GM18508 (cell line): Measurements from ENCODE around the gene CELA2A.

Experiments used
- ATAC-seq: cut with Tn5 transposase; IDR thresholded peaks from one replicate; pipeline ENCODE4 v1.9.1; 2021; ENCODE audit warnings: moderate number of reproducible peaks; ENCODE audit not compliant: insufficient read depth, unreplicated experiment

CELA2A gene

GRCh38 chr1:15456313-15456954 lies at the start of gene CELA2A:
Gene CELA2A (plus strand): TSS chr1:15456732. CDS start chr1:15456754, 22 bp downstream.
- ATAC-seq, result no peak

GRCh38 chr1:15407580-15407979 lies 49.0 kb upstream of the CELA2A start:
- no peak for ATAC-seq

DNA sequence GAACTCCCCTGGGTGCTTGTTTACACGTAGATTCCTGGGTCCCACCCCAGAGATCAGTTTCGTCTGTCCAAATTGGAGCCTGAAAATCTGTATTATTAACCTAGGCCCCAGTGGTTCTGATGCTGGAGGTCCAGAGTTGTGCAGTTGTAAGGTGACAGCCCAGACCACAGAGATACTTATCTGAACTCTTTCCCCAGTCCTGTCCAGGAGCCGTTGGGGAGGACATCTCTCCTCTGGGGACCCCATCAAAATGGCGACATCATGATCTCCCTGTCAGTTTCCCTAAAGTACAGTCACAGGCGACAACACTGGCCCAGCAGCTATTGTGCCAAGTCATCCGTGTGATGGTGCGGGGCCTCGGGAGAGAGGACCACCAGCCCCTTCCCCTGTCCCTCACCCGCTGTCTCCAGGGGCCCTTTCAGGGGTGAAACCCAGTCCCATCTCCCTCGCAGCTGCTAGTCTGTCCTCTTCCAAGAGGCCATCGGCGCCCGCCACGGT lies 47.6 kb upstream of the CELA2A start:
- no peak for ATAC-seq

GRCh38 chr1:15409388-15410222 lies 46.9 kb upstream of the CELA2A start, which contains the start of gene EFHD2:
Gene EFHD2 (plus strand): TSS chr1:15409888. CDS start chr1:15409972, 84 bp downstream.
- no peak for ATAC-seq

- no peak for ATAC-seq
These were observed 46.2 kb upstream of the CELA2A start for GRCh38 chr1:15410223-15410883.

DNA sequence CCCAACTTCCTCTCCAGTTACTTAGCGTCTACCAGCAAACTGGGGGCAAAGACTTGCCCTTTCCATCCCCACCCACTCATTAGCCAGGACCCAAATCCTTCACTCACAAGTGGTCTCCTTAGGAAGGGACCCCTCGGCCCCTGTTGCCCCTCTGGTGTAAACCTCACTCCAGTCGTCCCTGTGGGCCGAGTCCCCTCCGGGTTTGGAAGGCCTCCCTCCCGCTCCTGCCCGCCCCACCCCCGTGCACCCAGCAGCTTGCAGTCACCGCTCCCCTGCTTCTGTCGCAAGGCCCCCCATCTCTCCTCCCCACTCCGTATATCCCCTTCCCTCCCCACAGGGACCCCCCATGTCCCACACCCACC lies 45.7 kb upstream of the CELA2A start:
- no peak for ATAC-seq

GRCh38 chr1:15411593-15412137 lies 44.9 kb upstream of the CELA2A start:
- ATAC-seq, result no peak

DNA sequence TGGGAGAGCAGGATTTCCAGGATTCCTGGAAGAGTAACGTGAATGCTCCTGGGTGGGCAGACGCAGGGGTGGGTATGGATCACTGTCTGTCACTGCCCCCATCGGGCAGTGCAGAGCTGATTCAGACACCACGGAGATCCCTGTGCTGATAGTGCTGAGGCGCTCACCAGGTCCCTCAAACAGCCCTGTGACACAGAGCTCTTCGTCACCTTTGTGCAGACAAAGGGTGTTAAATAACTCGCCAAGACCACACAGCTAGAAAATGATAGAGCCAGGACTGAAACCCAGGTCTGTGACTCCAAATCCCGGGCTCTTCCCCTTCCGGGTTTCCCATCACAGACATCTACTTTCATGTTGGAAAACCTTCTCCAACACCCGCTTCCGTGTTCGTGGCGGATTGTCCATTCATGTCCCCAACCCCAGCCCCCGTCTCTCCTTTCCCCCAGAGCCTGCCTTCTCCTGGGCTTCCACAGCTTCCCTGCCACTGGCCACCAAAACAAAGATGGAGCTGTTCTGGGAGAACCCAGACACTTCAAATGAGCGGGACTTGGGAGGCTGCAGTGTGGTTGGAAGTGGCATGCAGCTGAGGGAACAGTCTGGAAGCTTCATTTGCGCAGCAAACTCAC lies 44.2 kb upstream of the CELA2A start:
- no peak for ATAC-seq

DNA sequence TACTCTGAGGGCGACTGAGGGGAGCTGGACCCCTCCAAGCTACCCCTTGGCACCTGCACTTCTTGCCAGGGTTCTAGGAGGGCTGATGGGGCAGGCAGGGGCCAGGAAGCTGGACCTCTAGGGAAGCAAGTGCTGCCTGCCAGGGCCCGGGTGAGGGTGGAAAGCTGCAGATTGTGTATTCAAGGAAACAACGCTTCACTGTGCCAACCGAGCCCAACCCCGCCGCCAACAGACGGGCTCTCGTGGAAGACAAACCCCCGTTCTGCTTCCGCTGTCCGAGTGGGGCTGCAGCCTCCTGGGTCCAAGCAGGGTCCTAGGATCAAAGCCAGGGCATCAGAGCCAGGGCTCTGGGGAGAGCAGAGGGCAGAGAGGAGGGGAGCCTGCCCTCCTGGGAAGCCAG lies 43.7 kb upstream of the CELA2A start:
- ATAC-seq, result no peak

DNA sequence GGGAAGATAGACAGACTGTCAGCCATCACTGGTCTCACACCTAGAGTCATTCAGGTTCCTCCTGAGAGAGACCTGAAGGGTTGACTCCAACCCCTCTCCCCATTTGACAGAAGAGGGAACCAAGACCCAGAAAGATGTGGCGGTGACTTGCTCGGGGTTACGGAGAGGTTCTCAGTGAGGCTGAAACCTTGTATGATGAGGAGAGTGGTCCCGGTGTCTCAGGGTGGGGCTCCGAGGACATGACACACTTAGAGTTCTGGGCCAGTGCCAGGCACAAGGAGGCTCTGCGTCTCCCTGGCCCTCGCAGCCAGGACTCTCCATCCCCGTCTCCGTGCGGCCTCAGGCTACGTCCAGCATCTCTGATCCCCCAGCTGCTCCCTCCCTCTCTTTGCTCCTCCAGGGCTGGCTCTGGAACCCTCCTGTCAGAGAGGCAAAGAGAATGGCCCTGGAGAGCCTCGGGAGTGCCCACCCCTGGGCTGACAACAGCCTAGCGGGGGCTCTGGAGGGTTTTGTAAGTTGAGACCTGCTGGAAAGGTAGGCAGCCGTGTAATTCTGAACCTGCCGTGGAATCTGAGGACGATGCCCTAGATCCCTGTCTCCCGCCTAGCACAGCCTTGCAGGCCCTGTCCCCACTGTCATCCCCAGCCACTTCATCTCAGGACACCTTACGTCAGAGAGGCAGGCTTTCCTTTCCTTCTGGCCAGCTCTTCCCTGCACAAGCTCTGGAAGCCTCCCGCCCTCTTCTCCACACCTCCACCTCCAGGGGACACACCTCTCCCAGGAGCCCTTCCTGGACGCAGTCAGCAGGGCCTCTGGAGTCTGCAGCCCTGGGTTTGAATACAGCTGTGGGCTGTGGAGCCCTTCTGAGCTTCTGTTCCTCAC lies 42.7 kb upstream of the CELA2A start:
- ATAC-seq, result no peak

GRCh38 chr1:15414445-15414983 lies 42.0 kb upstream of the CELA2A start:
- ATAC-seq, result no peak

DNA sequence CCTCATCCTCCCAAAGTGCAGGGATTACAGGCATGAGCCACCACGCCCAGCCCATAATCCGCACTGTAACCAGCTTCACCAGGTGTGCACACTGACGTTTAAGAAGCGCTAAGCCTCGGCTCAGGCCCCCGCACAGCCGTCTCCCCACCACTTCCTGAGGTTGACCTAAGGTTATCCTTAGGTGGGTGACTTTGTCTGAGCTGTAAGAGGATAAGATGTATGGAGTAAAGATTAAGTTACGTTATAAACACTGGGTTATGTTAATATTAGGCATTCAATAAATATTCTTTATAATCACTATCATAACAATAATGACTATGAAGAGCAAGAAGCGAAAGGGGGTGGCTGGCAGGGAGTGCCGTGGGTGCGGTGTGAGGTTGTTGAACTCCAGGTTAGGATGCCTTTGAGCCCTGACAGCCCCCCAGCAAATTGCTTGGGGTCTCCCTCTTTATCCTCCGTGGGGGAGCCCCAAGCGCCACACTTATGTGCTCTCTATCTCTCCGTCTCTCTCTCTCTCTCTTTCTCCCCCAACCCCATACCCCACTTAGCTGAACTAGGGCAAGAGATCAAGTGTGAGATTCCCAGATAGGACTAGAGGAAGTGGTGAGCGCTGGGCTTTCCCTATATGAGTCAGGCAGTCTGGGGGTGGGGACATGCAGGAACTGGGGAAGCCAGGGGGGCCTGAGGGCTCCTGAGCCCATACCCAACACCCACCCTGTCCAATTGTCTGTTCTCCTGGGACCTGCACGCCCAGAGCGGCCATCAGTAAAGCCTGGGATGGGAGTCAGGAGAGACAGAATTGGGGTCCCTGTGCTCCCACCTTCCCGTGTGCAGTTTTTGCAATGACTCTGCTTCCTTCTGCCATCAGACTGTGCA lies 39.2 kb upstream of the CELA2A start:
- no peak for ATAC-seq

GRCh38 chr1:15418806-15419515 lies 37.6 kb upstream of the CELA2A start:
- no peak for ATAC-seq

GRCh38 chr1:15420853-15421465 lies 35.6 kb upstream of the CELA2A start:
- no peak for ATAC-seq

- no peak for ATAC-seq
These were observed 33.7 kb upstream of the CELA2A start for GRCh38 chr1:15422871-15423270.

DNA sequence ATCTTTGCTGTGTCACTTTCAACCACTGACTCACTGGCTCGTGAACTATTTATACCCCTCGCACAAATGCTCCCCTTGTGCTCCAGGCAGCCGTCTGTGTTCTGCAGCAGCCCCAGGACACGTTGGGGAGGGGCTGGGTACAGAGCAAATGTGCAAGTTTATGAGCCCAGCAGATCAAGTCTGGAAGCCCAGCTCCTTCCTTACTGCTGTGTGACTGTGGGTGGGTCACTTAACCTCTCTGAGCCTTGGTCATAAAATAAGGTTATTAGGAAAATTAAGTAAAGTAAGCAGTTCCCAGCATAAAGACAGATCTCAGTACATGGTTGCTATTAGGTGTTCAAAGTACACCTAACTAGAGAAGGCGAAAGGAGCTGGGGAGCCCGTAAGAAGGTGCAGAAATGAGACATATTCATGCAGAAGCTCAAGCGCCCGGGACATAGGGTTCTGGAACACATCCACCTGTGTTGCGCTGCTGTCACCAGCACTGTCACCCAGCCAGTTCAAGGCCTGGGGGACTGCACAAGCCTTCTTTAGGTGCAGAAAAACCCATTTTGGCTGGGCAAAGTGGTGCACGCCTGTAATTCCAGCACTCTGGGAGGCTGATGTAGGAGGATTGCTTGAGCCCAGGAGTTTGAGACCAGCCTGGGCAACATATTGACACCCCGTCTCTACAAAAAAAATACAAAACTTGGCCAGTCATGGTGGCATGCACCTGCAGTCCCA lies 33.0 kb upstream of the CELA2A start:
- ATAC-seq, result no peak
